ENCODE data around the gene RNF182.

The RNF182 gene

DNA sequence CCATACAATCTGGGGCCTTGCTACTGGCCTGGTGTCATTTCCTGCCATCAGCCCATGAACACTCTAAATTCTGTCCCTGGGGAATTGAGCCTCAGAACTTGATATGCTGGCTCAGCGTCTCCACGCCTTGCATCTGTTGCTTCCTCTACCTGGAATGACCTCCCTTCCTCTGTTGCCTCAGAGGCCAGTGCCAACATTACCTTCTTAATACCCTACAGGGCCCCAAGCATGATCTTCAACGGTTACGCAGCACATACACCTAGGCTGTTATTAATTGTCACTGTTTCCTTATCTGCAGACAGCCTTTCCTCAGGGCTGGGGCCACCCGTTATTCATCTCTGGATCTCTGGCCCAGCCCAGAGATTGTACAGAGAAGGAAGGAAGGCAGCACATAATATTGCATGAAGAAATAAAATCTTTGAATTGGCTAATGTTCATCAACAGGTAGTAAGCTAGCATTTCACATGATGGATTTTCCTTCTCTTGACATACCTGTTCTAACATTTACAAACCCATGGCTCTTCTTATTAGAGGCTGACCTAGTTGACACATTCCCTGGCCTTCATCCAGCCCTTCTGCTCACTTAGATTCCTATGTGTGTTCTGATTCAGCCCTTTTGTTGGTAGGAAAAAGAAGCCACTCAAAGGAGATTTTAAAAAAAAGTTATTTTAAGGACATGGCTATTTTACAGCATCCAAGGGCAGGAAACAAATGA, 8.4 kb upstream of the RNF182 start:
- Histone ChIP-seq H3K4me1 (ENCODE audit: control insufficient read depth in 5 of 5, insufficient read depth in 5 of 5, low read length in 5 of 5) (no peaks in the 10 kb centered on the region), H3K9me3 (ENCODE audit: control insufficient read depth in 5 of 5, low read length in 5 of 5) (no peaks in the 10 kb centered on the region), H3K9ac (ENCODE audit: low read length in 5 of 5) (no peak overlapping the region), H3K27me3 (ENCODE audit: control insufficient read depth in 5 of 5, insufficient read depth in 4 of 5, low read length in 5 of 5) (peaks cover 0 to 6% (median 0%) of the 10 kb centered on the region in 5 donors), H3K36me3 (ENCODE audit: control insufficient read depth in 5 of 5, insufficient read depth in 5 of 5, low read length in 5 of 5) (no peaks in the 10 kb centered on the region), H3K4me3 (ENCODE audit: low read depth in 1 of 5, low read length in 5 of 5) (no peak overlapping the region), H3K27ac (ENCODE audit: low read depth, low read length) (no peak overlapping the region)

GRCh38 chr6:13917141-13917540, 7.6 kb upstream of the RNF182 start:
- Histone ChIP-seq H3K4me3 (ENCODE audit: low read depth in 1 of 5, low read length in 5 of 5) (no peak overlapping the region), H3K9ac (ENCODE audit: low read length in 5 of 5) (no peak overlapping the region), H3K36me3 (ENCODE audit: control insufficient read depth in 5 of 5, insufficient read depth in 5 of 5, low read length in 5 of 5) (no peaks in the 10 kb centered on the region), H3K27ac (ENCODE audit: low read depth, low read length) (no peak overlapping the region), H3K27me3 (ENCODE audit: control insufficient read depth in 5 of 5, insufficient read depth in 4 of 5, low read length in 5 of 5) (peaks cover 0 to 6% (median 0%) of the 10 kb centered on the region in 5 donors), H3K9me3 (ENCODE audit: control insufficient read depth in 5 of 5, low read length in 5 of 5) (no peaks in the 10 kb centered on the region), H3K4me1 (ENCODE audit: control insufficient read depth in 5 of 5, insufficient read depth in 5 of 5, low read length in 5 of 5) (no peaks in the 10 kb centered on the region)

GRCh38 chr6:13918686-13919250, 6.0 kb upstream of the RNF182 start:
- Histone ChIP-seq H3K27me3 (ENCODE audit: control insufficient read depth in 5 of 5, insufficient read depth in 4 of 5, low read length in 5 of 5) (peaks cover 0 to 7% (median 0%) of the 10 kb centered on the region in 5 donors), H3K9ac (ENCODE audit: low read length in 5 of 5) (no peak overlapping the region), H3K4me3 (ENCODE audit: low read depth in 1 of 5, low read length in 5 of 5) (no peak overlapping the region), H3K27ac (ENCODE audit: low read depth, low read length) (no peak overlapping the region), H3K4me1 (ENCODE audit: control insufficient read depth in 5 of 5, insufficient read depth in 5 of 5, low read length in 5 of 5) (peaks cover 0 to 4% (median 0%) of the 10 kb centered on the region in 5 donors), H3K9me3 (ENCODE audit: control insufficient read depth in 5 of 5, low read length in 5 of 5) (no peaks in the 10 kb centered on the region), H3K36me3 (ENCODE audit: control insufficient read depth in 5 of 5, insufficient read depth in 5 of 5, low read length in 5 of 5) (no peaks in the 10 kb centered on the region)

DNA sequence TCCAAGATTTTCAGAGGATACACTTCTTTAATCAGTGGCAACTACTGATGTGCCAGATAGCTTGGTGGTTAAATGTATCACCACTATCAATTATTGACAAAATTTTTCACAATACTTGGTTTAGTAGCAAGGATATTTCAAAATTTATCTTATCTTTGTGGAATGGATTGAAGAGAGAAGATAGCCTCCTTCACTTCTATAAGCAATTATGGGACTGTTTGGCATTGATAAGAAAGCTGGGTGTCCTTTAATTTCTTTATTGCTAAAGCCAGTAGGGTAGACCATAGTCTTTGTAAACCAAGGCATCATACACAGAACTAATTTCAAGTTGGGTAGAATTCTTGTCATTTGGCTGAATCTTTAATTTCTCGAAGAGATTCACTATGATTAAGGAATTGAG, 4.9 kb upstream of the RNF182 start:
- H3K27me3 ChIP-seq (ENCODE audit: control insufficient read depth in 5 of 5, insufficient read depth in 4 of 5, low read length in 5 of 5): peaks cover 0 to 14% (median 5%) of the 10 kb centered on the region in 5 donors
- H3K36me3 ChIP-seq (ENCODE audit: control insufficient read depth in 5 of 5, insufficient read depth in 5 of 5, low read length in 5 of 5): no peaks in the 10 kb centered on the region
- H3K9ac ChIP-seq (ENCODE audit: low read length in 5 of 5): no peak overlapping the region
- no peak overlapping the region for H3K4me3 ChIP-seq (ENCODE audit: low read depth in 1 of 5, low read length in 5 of 5)
- no peak overlapping the region for H3K27ac ChIP-seq (ENCODE audit: low read depth, low read length)
- H3K9me3 ChIP-seq (ENCODE audit: control insufficient read depth in 5 of 5, low read length in 5 of 5): no peaks in the 10 kb centered on the region
- peaks cover 0 to 14% (median 9%) of the 10 kb centered on the region in 5 donors for H3K4me1 ChIP-seq (ENCODE audit: control insufficient read depth in 5 of 5, insufficient read depth in 5 of 5, low read length in 5 of 5)

DNA sequence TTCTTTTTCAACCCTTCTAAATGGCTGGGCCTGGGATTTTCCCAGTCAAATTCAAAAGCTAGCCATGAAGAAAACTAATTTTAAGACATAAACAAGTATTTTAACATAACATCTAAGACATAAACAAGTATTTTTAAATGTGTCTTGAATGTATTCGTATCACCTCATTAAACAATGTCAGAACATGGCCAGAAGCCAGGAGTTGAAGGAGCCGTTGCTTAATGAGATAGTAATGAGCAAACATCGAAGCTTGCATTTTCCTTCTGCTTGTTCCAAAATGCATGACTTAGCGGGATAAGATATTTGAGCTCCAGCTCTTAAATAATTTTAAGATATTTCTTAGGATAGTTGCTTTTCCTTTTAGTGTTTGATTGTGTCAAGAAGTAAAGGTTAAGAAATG, 4.2 kb upstream of the RNF182 start:
- Histone ChIP-seq H3K4me1 (ENCODE audit: control insufficient read depth in 5 of 5, insufficient read depth in 5 of 5, low read length in 5 of 5) (peaks cover 0 to 20% (median 14%) of the 10 kb centered on the region in 5 donors), H3K36me3 (ENCODE audit: control insufficient read depth in 5 of 5, insufficient read depth in 5 of 5, low read length in 5 of 5) (no peaks in the 10 kb centered on the region), H3K9me3 (ENCODE audit: control insufficient read depth in 5 of 5, low read length in 5 of 5) (no peaks in the 10 kb centered on the region), H3K27me3 (ENCODE audit: control insufficient read depth in 5 of 5, insufficient read depth in 4 of 5, low read length in 5 of 5) (peaks cover 6 to 19% (median 9%) of the 10 kb centered on the region in 5 donors), H3K4me3 (ENCODE audit: low read depth in 1 of 5, low read length in 5 of 5) (no peak overlapping the region), H3K9ac (ENCODE audit: low read length in 5 of 5) (no peak overlapping the region), H3K27ac (ENCODE audit: low read depth, low read length) (no peak overlapping the region)

- no peaks in the 10 kb centered on the region for H3K36me3 ChIP-seq (ENCODE audit: control insufficient read depth in 5 of 5, insufficient read depth in 5 of 5, low read length in 5 of 5)
- no peak overlapping the region for H3K4me3 ChIP-seq (ENCODE audit: low read depth in 1 of 5, low read length in 5 of 5)
- H3K9me3 ChIP-seq (ENCODE audit: control insufficient read depth in 5 of 5, low read length in 5 of 5): no peaks in the 10 kb centered on the region
- H3K27me3 ChIP-seq (ENCODE audit: control insufficient read depth in 5 of 5, insufficient read depth in 4 of 5, low read length in 5 of 5): peaks cover 12 to 35% (median 19%) of the 10 kb centered on the region in 5 donors
- H3K4me1 ChIP-seq (ENCODE audit: control insufficient read depth in 5 of 5, insufficient read depth in 5 of 5, low read length in 5 of 5): peaks cover 0 to 22% (median 16%) of the 10 kb centered on the region in 5 donors
- H3K9ac ChIP-seq (ENCODE audit: low read length in 5 of 5): no peak overlapping the region
- H3K27ac ChIP-seq (ENCODE audit: low read depth, low read length): no peak overlapping the region
Observed at GRCh38 chr6:13922750-13923149, 2.0 kb upstream of the RNF182 start.

DNA sequence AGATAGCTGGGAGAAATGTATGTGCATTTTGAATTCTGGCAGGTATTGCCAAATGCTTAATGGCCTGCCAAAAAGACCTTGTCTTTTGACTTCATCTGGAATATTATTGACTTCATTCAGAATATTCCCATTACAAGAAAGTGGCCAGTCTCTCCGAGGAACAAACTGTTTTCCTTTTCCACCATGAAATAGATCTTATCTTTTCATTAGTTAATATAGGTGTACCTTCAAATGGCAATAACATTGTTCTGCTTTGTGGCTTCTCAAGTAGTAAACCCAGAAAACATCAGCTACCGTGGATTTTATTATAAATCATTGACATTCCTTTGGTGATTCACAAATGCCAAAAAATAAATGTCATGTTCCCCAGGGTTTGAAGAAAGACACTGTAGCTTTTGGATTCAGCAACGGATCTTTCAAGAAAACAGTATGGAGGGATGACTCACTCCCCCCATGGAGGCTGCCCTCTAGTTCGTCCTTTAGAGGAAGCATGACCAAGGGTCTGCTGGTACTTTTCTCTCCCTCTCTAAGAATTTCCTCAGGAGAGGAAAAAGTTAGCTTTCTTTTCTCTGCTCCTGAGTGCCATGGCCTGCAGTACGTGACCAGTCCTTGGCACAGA, 1.1 kb upstream of the RNF182 start:
- peak overlapping the region in 4 of 5 donors; percentile 50 to 81 (median 66) for H3K4me3 ChIP-seq (ENCODE audit: low read depth in 1 of 5, low read length in 5 of 5)
- peaks cover 12 to 37% (median 19%) of the 10 kb centered on the region in 5 donors for H3K27me3 ChIP-seq (ENCODE audit: control insufficient read depth in 5 of 5, insufficient read depth in 4 of 5, low read length in 5 of 5)
- H3K9me3 ChIP-seq (ENCODE audit: control insufficient read depth in 5 of 5, low read length in 5 of 5): no peaks in the 10 kb centered on the region
- peaks cover 0 to 22% (median 16%) of the 10 kb centered on the region in 5 donors for H3K4me1 ChIP-seq (ENCODE audit: control insufficient read depth in 5 of 5, insufficient read depth in 5 of 5, low read length in 5 of 5)
- H3K27ac ChIP-seq (ENCODE audit: low read depth, low read length): no peak overlapping the region
- no peaks in the 10 kb centered on the region for H3K36me3 ChIP-seq (ENCODE audit: control insufficient read depth in 5 of 5, insufficient read depth in 5 of 5, low read length in 5 of 5)
- peak overlapping the region in 1 of 5 donors; percentile 2 for H3K9ac ChIP-seq (ENCODE audit: low read length in 5 of 5)

GRCh38 chr6:13924146-13924948, 405 bp upstream of the RNF182 start:
- H3K27me3 ChIP-seq (ENCODE audit: control insufficient read depth in 5 of 5, insufficient read depth in 4 of 5, low read length in 5 of 5): peaks cover 12 to 44% (median 19%) of the 10 kb centered on the region in 5 donors
- H3K9ac ChIP-seq (ENCODE audit: low read length in 5 of 5): peak overlapping the region in 2 of 5 donors; percentile 2 to 49
- peaks cover 0 to 22% (median 16%) of the 10 kb centered on the region in 5 donors for H3K4me1 ChIP-seq (ENCODE audit: control insufficient read depth in 5 of 5, insufficient read depth in 5 of 5, low read length in 5 of 5)
- H3K36me3 ChIP-seq (ENCODE audit: control insufficient read depth in 5 of 5, insufficient read depth in 5 of 5, low read length in 5 of 5): no peaks in the 10 kb centered on the region
- H3K27ac ChIP-seq (ENCODE audit: low read depth, low read length): no peak overlapping the region
- H3K9me3 ChIP-seq (ENCODE audit: control insufficient read depth in 5 of 5, low read length in 5 of 5): no peaks in the 10 kb centered on the region
- H3K4me3 ChIP-seq (ENCODE audit: low read depth in 1 of 5, low read length in 5 of 5): peak overlapping the region; percentile 50 to 81 (median 61)

- Histone ChIP-seq H3K27ac (ENCODE audit: low read depth, low read length) (no peak overlapping the region), H3K4me3 (ENCODE audit: low read depth in 1 of 5, low read length in 5 of 5) (no peak overlapping the region), H3K9ac (ENCODE audit: low read length in 5 of 5) (no peak overlapping the region), H3K9me3 (ENCODE audit: control insufficient read depth in 5 of 5, low read length in 5 of 5) (no peaks in the 10 kb centered on the region), H3K36me3 (ENCODE audit: control insufficient read depth in 5 of 5, insufficient read depth in 5 of 5, low read length in 5 of 5) (no peaks in the 10 kb centered on the region), H3K27me3 (ENCODE audit: control insufficient read depth in 5 of 5, insufficient read depth in 4 of 5, low read length in 5 of 5) (peaks cover 12 to 37% (median 19%) of the 10 kb centered on the region in 5 donors), H3K4me1 (ENCODE audit: control insufficient read depth in 5 of 5, insufficient read depth in 5 of 5, low read length in 5 of 5) (peaks cover 0 to 22% (median 16%) of the 10 kb centered on the region in 5 donors)
Observed at GRCh38 chr6:13926378-13926777, 1.6 kb downstream of the RNF182 start.

Data from subcutaneous abdominal adipose tissue (tissue), 5 donors.